HL-60 (cell line): ENCODE results near the gene ZIC4.

ENCODE experiments used
- DNase-seq, 2 experiments: peaks; one replicate each; pipeline ENCODE4 v3.0.0-alpha.2; 2010 to 2020; ENCODE audit warnings: low read depth in 1 of 2, low spot score in 1 of 2
- H3K27ac ChIP-seq: fragments of 250-450 bp; sonication (Bioruptor Pico); replicated peaks from 2 replicates; pipeline ENCODE4 v1.5.1; 2020; ENCODE audit warnings: mild to moderate bottlenecking, moderate library complexity
- H3K27me3 ChIP-seq: fragments of 250-450 bp; sonication (Bioruptor Pico); 2 replicates; pipeline ENCODE4 v1.5.1; 2021; ENCODE audit warnings: mild to moderate bottlenecking, moderate library complexity; ENCODE audit not compliant: insufficient read depth, poor library complexity, severe bottlenecking
- H3K4me3 ChIP-seq: replicated peaks from 2 replicates; pipeline ENCODE4 v1.5.1; 2011; ENCODE audit warnings: mild to moderate bottlenecking, control low read depth, low read length; ENCODE audit not compliant: insufficient read depth
- CTCF ChIP-seq: IDR thresholded peaks from one replicate; pipeline ENCODE4 v1.5.1; 2011; ENCODE audit warnings: low read length, control low read depth, inconsistent platforms; ENCODE audit not compliant: insufficient read depth
- GABPA ChIP-seq: IDR thresholded peaks from 2 replicates; pipeline ENCODE4 v1.6.1; 2012; ENCODE audit warnings: low read depth
- POLR2AphosphoS5 ChIP-seq: IDR thresholded peaks from 2 replicates; pipeline ENCODE4 v1.6.1; 2012; ENCODE audit warnings: low read depth
- REST ChIP-seq: IDR thresholded peaks from 2 replicates; pipeline ENCODE4 v1.6.1; 2012; ENCODE audit warnings: low read depth; ENCODE audit not compliant: insufficient replicate concordance
- SPI1 ChIP-seq: IDR thresholded peaks from 2 replicates; pipeline ENCODE4 v1.6.1; 2012; ENCODE audit warnings: low read depth, mild to moderate bottlenecking, borderline replicate concordance

The ZIC4 gene

DNA sequence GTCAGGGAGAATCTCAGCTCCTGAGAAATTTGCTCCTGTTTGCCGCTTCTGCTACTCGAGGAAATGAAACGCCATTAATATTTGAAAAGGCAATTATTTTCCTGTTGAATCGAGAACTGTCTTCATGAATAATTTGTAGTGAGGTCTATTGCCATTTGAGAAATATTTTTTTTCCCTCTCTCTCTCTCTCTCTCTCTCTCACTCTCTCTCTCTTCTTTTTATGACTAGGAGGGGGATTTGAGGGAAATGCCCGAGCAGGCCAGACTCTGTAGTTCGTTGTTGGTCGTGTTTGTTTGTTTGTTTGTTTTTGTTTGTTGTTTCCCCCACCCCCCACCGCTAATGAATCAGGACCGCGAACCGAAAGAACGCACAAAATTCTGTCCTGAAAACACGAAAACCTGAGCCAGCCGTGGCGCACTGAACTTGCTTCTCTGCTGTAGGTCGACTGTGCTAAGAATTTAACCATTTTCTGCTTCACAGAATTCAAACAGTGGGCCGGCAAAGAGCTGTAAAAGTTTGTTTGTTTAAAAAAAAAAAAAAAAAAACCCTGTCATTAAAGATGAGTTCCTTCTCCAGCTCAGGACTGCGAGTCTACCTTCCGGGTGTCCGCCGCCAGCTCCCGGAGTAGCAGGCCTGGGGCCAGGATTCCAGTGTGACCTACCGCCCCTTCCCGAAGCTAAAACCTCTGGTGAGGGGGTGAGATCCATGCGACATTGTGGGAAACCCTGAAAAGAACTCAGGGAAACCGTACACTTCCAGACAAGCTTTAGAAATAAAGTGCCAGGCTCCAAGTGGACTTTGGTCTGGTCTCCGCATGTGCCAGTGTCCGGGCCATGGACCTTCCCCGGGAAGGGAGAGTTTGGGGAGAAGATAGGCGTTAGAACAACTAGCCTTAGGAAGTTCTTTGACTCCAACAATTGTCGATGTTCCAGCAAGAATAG is 12.1 kb downstream of the ZIC4 start:
- H3K27me3 ChIP-seq, result peaks cover 53% of the 10 kb centered on the region
- DNase-seq, result no peak
- no peak overlapping the region for H3K4me3 ChIP-seq
- no peak overlapping the region for H3K27ac ChIP-seq
- TF ChIP-seq GABPA (no peak), REST (no peak), SPI1 (no peak), CTCF (no peak), POLR2AphosphoS5 (no peak)

DNA sequence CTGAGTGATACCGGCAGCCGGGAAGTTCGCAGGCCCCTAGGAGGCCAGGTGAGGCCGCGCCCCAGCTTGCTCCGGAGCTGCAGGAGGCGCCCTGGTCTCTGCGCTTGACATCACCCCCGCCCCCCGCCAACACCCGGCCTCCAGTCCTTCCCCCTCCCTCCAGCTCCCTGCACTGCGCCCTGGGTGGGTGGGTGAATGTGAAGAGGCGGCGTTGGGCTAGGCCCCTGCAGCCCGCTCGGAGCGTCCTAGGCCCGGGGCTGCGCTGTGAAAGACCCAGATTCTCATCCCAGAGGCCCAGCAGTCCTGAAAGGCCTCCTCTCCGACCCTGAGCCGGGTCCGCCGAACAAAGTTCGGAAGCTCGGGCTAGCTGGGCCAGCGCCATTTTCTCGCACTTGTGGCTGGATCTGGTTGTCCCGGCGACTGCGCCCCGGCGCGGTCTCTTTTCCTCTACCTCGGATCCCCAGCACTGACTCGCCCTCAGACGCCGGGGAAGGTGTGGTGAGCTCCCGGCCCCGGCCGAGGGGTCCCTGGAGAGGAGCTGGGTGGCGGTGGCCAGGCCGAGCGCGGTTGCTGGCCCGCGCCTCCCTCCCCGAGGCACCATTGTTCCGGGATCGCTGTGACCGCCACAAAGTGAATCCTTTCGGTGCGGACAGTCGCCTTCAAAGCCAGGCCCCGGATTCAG is 12.9 kb downstream of the ZIC4 start:
- H3K4me3 ChIP-seq, result no peak overlapping the region
- no peak for TF ChIP-seq GABPA
- TF ChIP-seq POLR2AphosphoS5, result no peak
- no peak for TF ChIP-seq REST
- no peak for TF ChIP-seq CTCF
- TF ChIP-seq SPI1, result no peak
- H3K27me3 ChIP-seq, result peaks cover 52% of the 10 kb centered on the region
- no peak overlapping the region for H3K27ac ChIP-seq
- DNase-seq, result no peak

DNA sequence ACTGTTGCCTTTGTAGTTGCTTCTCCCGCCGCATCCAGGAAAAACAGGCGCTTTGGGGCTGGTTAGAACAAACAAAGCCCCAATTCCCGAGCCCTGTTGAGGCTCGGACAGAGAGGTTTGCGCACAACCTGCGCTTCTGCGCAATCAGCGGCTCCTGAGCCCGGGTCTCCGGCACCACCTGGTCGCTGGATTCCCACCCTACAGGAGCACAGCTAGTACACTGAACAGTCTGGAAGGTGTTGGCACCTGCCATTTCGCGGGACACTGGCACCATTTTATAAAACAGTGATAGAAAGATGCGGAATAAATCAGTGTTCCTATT is 13.8 kb downstream of the ZIC4 start:
- Histone ChIP-seq H3K27me3 (peaks cover 55% of the 10 kb centered on the region), H3K27ac (no peak overlapping the region), H3K4me3 (no peak overlapping the region)
- no peak for DNase-seq
- TF ChIP-seq POLR2AphosphoS5 (no peak), SPI1 (no peak), GABPA (no peak), REST (no peak), CTCF (no peak)
